Body of pancreas (tissue), 4 donors: ENCODE data around the gene ERICH3.

Source experiments
- CTCF ChIP-seq, 7 experiments: fragments of 450-650 bp in 4 of 7; fragments of 200-600 bp in 3 of 7; sonication (generic) in 3 of 7; IDR thresholded peaks; one replicate each; pipeline ENCODE4 v1.5.1; 2016 to 2019; ENCODE audit warnings: antibody characterized with exemption in 7 of 7
- POLR2A ChIP-seq, 3 donors: fragments of 450-650 bp; IDR thresholded peaks; one replicate each; pipeline ENCODE4 v1.6.1; 2016; ENCODE audit warnings: antibody characterized with exemption in 3 of 3, mild to moderate bottlenecking in 2 of 3

GRCh38 chr1:74592580-74593355, 80.8 kb downstream of the ERICH3 start:
- TF ChIP-seq CTCF (IDR thresholded peaks at IDR 0.05) (no peak), POLR2A (IDR thresholded peaks at IDR 0.05) (no peak)
